Measurements from ENCODE around the gene C5AR1.
A peak's percentile ranks its signal among the peaks of the same experiment; 100 is the strongest.
"Not testable (repeated sequence)": the region's sequence is repeated elsewhere in the genome, so short reads cannot be mapped to it uniquely, and the experiment has no call there.

Gene C5AR1

DNA sequence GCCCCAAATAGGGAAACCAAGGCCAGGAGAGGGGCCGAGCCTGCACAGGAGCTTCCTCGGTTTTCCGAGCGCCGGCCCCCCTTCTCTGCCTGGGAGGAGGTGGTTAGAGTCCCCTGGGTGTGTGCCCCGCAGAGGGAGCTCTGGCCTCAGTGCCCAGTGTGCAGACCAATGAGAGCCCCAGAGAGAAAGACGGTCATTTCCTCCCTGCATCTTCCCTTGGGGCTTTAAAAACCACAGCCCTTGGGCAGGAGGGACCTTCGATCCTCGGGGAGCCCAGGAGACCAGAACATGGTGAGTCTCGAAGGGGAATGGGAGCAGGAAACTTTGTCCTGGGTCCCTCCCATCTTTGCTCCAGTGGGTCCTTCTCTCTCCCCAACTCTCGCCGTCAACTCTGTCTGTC lies at the start of gene C5AR1:
Gene C5AR1 (plus strand): TSS at position 254 of the 400 bp plus-strand sequence. CDS start 35 bp downstream, at position 289.
- peak; percentile 20 for DNase-seq

DNA sequence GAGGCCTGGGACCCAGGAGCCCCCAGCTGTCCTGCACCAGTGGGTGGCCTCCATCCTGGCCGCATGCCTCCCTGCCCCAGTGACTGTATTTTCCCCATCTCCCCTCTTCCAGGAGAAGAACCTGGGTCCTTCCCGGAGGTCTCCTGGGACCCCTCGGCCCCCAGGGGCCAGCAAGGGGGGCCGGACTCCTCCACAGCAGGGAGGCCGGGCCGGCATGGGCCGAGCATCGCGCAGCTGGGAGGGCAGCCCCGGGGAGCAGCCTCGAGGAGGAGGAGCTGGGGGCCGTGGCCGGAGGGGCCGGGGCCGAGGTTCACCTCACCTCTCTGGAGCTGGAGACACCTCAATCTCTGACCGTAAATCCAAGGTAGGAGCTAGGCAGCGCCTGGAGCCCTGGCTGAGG lies 49.2 kb upstream of the C5AR1 start:
- no peak for DNase-seq

DNA sequence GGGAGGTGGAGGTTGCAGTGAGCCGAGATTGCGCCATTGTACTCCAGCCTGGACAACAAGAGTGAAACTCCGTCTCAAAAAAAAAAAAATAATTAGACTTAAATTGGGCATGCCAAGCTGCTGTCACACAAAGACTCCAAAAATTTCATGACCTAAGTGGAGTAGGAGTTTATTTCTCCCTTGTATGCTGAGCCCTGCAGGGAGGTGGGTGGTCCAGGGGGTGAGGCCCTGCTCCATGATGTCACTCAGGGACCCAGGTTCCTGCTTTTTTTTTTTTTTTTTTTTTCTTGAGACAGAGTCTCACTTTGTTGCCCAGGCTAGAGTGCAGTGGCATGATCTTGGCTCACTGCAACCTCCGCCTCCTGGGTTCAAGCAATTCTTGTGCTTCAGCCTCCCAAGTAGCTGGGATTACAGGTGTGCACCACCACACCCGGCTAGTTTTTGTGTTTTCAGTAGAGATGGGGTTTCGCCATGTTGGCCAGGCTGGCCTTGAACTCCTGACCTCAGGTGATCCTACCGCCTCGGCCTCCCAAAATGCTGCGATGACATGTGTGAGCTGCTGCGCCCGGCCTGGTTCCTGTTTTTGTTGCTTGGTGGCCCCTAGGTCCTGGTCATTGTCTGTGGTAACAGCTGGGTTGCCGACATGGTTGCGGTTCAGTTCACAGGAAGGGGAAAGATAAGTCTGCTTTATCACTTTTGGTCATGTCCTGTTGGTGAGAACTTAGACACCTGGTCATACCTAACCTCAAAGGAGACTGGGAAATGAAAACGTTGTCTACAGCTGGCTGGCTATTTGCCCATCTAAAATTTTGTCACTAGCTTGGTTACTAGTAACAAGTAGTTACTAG lies 47.5 kb upstream of the C5AR1 start:
- DNase-seq = peak; percentile 95

DNA sequence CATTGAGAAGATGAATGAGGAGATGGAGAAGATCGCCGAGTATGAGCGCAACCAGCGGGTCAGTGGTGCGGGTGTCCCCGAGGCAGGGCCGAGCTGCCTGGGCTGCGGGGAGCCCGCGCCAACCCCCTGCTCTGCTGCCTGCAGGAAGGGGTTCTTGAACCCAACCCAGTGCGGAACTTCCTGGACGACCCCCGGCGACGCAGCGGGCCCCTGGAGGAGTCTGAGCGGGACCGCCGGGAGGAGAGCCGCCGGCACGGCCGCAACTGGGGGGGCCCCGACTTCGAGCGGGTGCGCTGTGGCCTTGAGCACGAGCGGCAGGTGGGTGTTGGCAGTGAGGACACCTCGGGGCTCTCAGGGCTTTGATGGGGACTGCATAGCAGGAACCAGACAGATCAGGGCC lies 45.0 kb upstream of the C5AR1 start:
- DNase-seq = no peak

GRCh38 chr19:47266401-47266941 lies 43.2 kb upstream of the C5AR1 start:
- DNase-seq = no peak

DNA sequence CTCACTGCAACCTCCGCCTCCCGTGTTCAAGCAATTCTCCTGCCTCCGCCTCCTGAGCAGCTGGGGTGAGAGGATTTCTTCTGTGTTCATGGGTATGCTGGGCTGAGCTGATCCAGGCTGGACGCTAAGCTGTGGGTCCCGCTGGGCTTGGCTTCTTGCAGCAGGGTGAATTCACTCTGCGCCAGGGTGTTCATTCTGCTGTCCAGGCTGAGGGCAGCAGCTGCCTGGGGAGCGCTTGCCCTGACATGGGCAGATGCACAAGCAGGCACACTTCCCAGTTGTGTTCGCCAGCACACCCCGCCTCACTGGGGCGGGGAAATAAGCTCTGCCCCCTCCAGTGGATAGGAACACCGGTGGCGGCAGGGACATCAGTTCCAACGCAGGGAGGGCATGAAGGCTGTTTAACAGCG lies 42.3 kb upstream of the C5AR1 start:
- DNase-seq = no peak

DNA sequence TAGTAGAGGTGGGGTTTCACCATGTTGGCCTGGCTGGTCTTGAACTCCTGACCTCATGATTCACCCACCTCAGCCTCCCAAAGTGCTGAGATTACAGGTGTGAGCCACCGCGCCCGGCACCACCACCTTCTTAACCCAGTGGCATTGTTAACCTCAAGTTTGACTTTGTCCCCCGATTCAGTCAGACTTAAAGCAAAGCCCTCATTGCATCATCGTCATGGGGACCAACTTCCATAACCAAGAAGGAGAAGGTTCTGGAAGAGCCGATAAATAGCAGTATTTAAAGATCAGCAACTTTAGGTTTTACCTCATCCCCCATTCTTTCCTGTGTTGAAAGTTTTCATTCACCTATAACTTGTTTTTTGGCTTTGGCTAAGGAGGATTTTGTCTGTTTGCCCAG lies 41.6 kb upstream of the C5AR1 start:
- DNase-seq = no peak

DNA sequence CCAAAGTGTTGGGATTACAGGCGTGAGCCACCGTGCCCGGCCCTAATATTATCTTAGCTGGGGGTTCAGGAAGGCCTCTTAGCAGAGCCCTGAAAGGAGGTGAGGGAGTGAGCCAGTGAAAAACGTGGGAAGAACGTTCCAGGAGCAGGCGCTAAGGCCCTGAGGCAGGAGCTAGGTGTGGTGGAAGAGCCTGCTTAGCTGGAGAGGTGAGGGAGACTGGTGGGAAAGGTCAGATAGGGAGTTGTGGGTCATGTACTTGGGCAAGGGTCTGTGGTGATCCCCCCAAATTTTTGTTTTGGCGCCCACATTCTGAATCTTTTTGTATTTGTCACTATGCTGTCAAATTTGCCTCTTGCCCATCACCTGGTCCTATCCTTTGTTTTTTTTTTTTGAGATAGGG lies 40.1 kb upstream of the C5AR1 start:
- DNase-seq = no peak

GRCh38 chr19:47270408-47270807 lies 39.3 kb upstream of the C5AR1 start:
- DNase-seq = no peak

DNA sequence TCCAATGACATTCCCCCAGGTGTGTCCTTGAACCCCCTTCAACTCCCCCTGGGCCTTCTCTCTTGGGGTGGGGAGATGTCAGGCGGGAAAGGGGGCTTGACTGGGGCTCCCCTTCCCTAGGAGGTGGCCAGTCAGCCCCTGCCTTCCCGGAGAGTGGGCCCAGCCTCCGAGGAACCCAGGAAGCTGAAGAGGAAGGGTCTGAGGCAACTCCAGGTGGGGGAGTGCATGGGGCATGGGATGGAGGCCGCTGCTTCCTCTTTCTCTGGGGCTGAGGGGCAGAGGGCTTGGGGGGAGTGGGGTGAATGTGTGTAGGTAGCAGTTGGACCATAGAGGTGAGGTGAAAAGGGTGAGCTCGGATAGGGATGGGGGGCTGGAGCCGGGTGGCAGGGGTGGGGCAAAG lies 37.7 kb upstream of the C5AR1 start:
- DNase-seq = no peak

DNA sequence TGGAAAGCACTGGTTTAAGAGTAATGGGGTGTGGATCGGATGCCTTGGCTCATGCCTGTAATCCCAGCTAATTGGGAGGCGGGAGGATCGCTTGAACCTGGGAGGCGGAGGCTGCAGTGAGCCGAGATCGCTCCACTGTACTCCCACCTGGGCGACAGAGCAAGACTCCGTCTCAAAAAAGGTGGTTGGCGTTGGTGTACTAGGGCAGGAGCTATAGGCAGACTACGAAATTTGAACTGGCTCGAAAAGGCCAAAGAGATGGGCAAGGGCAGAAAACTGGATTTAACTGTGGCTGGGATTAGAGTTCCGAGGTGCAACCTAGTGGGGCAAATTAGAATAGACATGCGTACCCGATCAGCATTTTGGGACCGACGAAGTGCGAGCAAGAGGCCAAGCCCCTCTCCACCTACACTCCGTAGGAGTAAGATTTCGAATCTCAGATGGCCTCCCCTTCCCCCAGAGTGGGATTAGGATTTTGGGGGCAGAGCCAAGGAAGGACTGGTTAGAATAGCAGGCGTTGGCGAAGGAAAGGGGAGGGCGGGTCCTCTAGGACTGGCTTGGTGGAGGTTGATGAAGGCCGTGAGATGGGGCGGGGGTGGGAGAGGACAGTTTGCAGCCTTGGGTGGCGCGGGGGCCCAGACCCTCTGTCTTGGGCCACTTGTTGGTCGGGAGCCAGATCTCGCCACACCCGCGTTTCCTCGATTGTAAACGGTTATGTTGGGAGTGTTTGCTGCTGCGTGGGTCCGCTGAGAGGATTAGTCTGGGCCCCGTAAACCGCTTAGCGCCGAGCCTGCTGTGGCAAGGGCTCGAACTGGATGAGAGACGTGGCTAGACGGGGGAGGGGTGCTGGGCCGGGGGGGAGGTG lies 37.0 kb upstream of the C5AR1 start:
- peak; percentile 74 for DNase-seq

- peak; percentile 96 for DNase-seq
These were observed 36.2 kb upstream of the C5AR1 start for GRCh38 chr19:47273313-47274070.

DNA sequence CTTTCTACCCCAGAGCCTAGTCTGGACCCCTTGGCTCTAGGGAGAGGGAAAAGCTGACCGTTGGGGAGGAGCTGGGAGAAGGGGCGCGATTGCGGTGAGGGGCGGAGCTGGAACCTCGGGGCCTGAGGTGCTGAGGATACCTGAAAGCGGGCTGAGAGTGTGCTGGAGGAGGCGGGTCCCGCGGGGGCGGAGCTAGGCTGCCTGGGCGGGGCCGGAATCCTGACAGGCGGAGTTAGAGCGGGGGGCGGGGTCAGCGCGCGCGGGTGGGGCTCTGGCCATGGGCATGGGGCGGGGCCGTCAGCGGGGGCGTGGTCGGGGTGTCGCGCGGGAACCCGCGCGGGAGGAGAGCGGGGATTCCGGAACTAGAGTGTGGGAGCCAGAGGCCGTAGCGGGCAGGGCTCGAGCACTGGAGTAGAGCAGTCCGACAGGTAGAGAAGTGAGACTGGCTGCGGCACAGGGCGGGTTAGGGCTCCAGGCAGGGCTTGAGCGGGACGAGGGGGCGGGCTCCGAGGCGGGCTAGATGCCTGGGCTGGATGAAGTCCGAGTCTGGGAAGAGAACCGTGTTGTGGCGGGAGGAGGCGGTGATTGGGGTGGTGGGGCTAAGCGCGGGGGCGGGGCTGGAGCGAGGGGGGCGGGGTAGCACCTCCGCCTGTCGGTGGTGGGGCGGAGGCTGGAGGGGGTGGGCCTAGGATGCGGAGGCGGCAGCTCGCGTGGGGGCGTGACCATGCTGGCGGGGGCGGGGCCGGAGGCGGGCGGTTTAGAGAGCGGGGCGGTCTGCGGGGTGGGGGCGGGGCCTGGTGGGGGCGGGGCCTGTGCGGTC lies 35.4 kb upstream of the C5AR1 start, which contains the start of gene INAFM1:
Gene INAFM1 (plus strand): TSS at position 815 of the 820 bp plus-strand sequence. CDS start 35 bp downstream, outside the sequence.
- peak; percentile 92 for DNase-seq

DNA sequence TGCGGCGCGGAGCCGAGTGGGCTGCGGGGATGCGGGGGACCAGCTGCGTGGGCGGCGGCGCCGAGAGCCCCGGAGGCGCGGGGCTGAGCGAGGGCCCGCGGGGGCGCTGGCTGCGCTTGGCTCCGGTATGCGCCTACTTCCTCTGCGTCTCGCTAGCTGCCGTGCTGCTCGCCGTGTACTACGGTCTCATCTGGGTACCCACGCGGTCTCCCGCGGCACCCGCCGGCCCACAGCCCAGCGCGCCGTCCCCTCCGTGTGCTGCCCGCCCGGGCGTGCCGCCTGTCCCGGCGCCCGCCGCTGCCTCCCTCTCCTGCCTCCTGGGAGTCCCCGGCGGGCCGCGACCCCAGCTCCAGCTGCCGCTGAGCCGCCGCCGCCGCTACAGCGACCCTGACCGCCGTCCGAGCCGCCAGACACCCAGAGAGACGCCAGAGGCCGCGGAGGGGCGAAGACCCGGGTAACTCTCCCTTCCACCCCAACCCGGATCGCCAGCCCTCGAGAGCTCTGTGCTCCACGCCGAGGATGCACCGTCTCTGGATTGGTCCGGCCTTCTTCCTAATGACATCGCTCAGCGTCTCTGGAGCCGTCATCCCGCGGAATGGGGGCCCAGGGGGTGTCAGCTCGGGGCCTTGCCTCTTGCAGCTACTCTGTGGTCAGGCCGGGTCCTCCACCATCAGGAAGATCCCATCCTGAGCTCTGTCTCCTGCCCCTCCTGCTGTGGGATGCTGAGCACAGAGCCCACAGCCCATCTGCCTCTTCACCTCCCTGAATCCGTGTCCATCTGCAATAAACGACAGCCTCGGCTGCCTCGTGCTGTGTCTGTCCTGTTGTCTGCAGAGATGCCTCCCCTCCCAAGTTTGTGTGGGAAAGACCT lies 34.5 kb upstream of the C5AR1 start:
- peak; percentile 52 for DNase-seq

GRCh38 chr19:47275791-47276461 lies 33.7 kb upstream of the C5AR1 start:
- no peak for DNase-seq

GRCh38 chr19:47276513-47276912 lies 33.1 kb upstream of the C5AR1 start:
- not testable (repeated sequence) for DNase-seq

DNA sequence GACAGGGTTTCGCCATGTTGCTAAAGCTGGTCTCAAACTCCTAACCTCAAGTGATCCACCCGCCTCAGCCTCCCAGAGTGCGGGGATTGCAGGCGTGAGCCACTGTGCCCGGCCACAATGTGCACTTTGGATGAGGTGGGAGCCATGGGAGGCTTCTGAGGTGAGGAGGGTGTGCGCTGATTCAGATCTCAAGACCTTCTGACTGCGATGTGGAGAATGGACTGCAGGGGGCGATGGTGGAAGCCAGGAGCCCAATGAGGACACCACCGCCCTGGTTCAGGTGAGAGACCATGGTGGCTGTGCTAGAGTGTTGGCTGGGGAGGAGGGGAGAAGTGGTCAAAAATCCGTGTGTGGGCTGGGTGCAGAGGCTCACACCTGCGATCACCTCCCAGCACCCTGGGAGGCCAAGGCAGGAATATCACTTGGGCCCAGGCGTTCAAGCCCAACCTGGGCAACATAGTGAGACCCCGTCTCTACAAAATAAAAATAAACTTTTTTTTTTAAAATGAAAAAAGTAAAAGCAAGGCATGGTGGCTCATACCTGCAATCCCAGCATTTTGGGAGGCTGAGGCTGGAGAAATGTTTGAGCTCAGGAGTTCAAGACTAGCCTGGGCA lies 29.4 kb upstream of the C5AR1 start:
- DNase-seq = no peak

GRCh38 chr19:47283405-47284059 lies 26.1 kb upstream of the C5AR1 start:
- DNase-seq = peak; percentile 63

GRCh38 chr19:47284324-47284899 lies 25.2 kb upstream of the C5AR1 start:
- DNase-seq = peak; percentile 48
